Cerebellar cortex (tissue), 1 donor: ENCODE results near the gene DNPEP.
"Not testable (repeated sequence)": the region's sequence is repeated elsewhere in the genome, so short reads cannot be mapped to it uniquely, and the experiment has no call there.

Experiments used
- DNase-seq: peaks from one replicate; pipeline ENCODE4 v3.0.0-alpha.2; 2015; ENCODE audit warnings: low spot score

Gene DNPEP

GRCh38 chr2:219419012-219419324, 31.3 kb upstream of the DNPEP start:
- no peak for DNase-seq

- DNase-seq: no peak
Measured at GRCh38 chr2:219418155-219419011, 30.7 kb upstream of the DNPEP start, which contains the start of gene DES. DES (plus strand) TSS chr2:219418377; CDS start chr2:219418463, 86 bp downstream.

GRCh38 chr2:219417374-219417773, 29.7 kb upstream of the DNPEP start:
- DNase-seq: no peak

DNA sequence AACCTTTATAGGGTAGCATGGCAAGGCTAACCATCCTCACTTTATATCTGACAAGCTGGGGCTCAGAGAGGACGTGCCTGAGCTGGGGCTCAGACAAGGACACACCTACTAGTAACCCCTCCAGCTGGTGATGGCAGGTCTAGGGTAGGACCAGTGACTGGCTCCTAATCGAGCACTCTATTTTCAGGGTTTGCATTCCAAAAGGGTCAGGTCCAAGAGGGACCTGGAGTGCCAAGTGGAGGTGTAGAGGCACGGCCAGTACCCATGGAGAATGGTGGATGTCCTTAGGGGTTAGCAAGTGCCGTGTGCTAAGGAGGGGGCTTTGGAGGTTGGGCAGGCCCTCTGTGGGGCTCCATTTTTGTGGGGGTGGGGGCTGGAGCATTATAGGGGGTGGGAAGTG, 29.2 kb upstream of the DNPEP start:
- no peak for DNase-seq

DNA sequence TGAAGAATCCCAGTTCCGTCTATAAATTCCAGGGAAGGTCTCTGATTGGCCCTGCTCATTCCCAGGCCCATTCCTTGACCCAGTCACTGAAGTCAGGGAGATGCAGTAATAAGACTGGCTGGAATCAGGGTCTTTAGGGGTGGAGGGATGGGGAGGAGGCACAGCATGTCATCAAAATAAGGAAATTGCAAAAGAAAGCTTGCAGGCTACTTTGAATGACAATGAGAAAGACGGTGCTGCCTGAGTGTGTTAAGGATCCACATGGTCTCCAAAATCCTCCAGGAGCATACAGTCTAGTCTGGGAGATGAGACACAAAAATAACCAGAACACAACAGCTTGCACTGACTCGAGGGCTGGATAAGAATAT, 28.5 kb upstream of the DNPEP start:
- no peak for DNase-seq

DNA sequence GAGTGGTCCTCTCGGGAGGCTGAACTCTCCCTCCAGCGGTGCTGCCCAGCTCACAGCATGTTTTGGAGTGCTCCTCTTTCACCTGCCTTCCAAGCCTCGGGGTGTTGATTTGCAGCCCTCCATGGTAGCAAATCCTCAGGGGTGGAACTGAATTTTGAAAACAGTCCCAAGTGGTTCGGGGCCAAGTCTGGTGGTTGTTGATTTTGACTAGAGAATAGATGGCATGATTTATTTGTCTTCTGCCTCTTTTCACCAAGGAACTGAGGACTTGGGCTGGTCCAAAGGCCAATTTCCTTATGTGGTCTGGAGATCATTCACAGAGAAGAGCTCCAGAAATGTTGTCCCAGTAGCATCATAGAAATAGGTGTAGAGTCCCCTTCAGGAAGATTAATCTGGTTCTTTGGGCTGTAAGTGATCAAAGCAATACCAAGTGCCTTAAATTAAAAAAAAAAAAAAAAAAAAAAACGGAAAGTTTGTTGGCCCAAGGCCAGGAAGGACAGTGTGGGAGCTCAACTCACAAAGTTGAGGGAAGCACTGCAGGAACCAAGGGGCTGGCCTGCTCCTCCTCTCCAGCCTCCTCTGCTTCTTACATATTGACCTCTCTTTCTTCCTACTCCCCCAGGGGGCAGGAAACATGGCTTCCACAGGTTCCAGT, 28.0 kb upstream of the DNPEP start:
- DNase-seq: no peak

GRCh38 chr2:219414857-219415256, 27.1 kb upstream of the DNPEP start:
- no peak for DNase-seq

- no peak for DNase-seq
Measured at GRCh38 chr2:219410390-219410789, 22.7 kb upstream of the DNPEP start.

GRCh38 chr2:219409619-219410018, 21.9 kb upstream of the DNPEP start:
- DNase-seq: no peak

GRCh38 chr2:219408631-219409030, 20.9 kb upstream of the DNPEP start:
- DNase-seq: no peak

DNA sequence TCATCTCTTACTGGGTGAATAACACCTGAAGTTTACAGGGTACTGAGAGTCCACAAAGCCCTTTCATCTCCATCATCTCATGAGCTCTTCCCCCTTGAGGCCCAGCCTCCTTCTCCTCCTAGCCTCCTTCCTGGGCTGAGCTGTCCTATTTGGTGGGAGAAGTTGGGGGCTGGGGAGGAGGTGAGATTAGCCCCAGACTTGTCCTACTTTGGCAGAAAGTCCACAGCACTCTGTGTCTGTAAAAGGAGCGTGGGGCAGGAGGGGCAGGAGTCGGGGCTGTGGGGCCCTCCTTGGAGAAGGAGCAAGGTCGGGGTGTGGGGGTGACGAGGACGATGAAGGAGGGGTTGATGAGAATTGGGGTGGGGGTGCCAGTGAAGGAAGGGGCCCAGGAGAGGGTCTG, 20.5 kb upstream of the DNPEP start:
- no peak for DNase-seq

- DNase-seq: not testable (repeated sequence)
Measured at GRCh38 chr2:219407343-219407742, 19.6 kb upstream of the DNPEP start.

GRCh38 chr2:219406861-219407230, 19.1 kb upstream of the DNPEP start:
- no peak for DNase-seq

GRCh38 chr2:219405958-219406860, 18.5 kb upstream of the DNPEP start:
- DNase-seq: no peak

DNA sequence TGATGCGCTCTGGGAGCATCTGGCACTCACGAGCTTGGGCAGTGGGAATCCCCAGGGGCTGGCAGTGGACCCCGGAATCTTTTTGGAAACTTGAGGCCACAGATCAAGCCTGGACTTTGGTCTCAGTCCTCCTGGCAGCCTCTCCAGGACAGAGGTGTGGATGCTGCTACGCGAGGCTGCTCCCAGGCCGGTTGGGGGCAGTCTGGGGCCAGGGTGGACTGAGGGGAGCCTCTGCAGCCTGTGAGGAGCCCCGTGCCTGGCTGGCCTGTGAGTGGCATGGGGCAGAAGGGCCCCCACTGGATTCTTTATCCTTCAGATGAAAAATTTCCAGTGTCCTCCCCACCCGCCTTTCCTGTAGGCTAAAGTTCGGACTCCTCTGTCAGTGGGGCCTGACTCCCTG, 17.7 kb upstream of the DNPEP start:
- DNase-seq: no peak

GRCh38 chr2:219404954-219405353, 17.2 kb upstream of the DNPEP start:
- DNase-seq: no peak

DNA sequence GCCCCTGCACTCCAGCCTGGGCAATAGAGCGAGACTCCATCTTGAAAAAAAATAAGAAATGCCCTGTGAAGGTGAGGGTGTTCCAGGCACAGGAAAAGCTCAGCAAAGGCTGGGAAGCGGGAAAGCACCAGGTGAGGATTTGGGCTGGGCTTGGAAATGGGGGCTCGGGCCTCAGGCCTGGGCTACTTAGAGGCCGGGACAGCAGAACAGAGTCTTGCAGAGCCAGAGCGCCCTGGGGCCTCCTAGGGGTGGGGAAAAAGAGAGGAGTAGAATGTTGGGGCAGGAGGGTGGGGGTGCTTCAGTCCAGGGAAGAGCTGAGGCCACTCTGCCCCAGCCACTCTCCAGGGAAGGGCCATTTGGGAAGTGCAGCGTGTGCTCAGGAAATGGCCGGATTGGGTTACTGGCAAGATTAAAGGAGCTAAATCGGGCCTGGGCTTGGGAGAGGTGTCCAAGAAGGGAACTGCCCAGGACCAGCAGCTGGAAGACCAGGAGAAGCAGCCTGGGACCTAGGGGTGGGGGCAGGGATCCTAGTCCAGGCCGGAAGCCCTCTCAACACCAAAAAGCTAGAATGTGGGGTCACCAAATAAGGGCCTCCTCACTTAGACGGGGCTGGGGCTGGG, 16.7 kb upstream of the DNPEP start:
- no peak for DNase-seq

DNA sequence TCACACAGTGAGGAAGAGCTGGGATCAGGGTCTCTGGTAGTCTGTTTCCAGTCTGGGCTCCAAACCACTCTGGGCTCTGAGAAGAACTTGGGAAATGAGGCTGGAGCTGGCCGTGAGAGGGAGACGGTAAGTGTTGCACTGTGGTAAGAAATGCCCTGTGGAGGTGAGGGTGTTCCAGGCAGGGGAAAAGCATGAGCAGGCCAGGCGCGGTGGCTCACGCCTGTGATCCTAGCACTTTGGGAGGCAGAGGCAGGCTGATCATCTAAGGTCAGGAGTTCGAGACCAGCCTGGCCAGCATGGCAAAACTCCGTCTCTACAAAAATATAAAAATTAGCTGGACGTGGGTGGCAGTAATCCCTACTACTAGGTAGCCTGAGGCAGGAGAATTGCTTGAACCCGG, 16.1 kb upstream of the DNPEP start:
- no peak for DNase-seq

DNA sequence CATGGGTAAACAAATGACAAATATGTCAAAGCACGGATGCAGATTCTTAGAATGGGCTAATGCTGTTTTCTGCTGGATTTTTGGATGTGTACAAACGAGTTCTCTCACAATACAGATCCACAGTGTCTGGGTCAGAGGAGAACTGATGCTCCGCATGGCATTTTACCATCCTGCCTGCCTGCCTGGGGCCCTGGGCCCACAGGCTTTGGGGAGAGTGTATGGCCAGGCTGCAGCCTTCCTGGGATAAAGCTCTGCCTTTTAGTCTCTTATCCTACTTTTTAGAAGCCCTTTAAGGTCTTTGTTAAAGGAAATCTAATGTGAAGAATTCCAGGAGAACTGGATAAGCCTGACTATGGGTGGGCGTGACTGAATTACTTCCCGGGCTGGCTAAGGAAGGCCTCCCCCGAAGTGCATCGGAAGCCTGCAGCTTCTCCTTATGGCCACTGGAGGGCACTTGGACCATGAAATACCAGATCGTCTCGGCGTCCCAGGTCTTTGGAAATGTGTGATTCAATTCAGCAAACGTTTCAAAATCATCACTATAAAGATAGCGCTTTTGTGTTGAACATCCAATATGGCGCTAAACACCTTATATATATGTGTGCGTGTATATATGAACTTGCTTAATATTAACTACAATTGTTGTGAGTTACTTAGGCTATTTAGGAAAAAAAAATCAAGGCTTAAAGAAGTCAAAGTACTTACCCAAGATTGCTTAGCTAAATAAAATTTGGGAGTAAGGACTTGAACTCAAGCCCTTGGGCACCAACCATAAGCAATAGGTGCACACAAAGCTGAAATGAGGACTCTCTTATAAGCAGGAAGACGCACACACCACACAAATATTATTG, 15.2 kb upstream of the DNPEP start:
- peak; percentile 87 for DNase-seq

DNA sequence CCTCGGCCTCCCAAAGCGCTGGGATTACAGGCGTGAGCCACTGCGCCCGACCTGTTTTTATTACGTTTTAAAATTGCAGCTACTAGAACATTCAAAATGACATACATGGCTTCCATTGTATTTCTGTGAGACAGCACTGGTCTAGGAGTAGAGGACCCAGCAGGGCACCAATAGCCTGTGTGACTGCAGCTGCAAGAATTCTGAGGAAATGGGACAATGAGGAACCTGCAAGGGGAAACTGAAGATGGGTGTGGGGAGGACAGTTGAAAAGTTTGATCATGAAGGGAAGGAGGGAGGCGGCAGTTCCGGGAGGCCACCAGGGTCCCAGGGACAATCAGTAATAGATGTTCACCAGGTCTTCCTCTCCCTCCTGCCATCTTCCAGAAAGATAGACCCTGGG, 13.9 kb upstream of the DNPEP start:
- DNase-seq: no peak

- no peak for DNase-seq
Measured at GRCh38 chr2:219400562-219400961, 12.8 kb upstream of the DNPEP start.
